Smooth muscle cell of bladder (primary cell): ENCODE measurements around the gene CLDN25. TPM values are rescaled to one million over a fixed set of nuclear protein-coding genes. Genes with fewer than 3 reads are reported as not detected.

Experiments used
- total RNA-seq: library from RNA; depleted of rRNA; stranded (reverse); fragments of >200 nt; gene quantifications from 2 replicates; pipeline ENCODE4 v1.2.3, GENCODE V29; 2014

The CLDN25 gene
- not detected in 2 replicates for total RNA-seq

GRCh38 chr11:113779496-113779895, at the start of gene CLDN25:
Gene CLDN25, plus strand, starts transcription at chr11:113779796. Its CDS starts 0 bp downstream, at chr11:113779796.

GRCh38 chr11:113773416-113774173, 6.0 kb upstream of the CLDN25 start, which contains the start of gene ZW10:
Gene ZW10, minus strand, starts transcription at chr11:113773692. Its CDS starts 26 bp downstream, at chr11:113773666.

Other genes starting within 250 kb of the CLDN25 start
- gene TMPRSS5, start 73.5 kb upstream of the CLDN25 start, total RNA-seq = 0.14 and 0.18 TPM in 2 replicates
- 15.5 and 16.9 TPM in 2 replicates for gene ZW10, start 6.1 kb upstream of the CLDN25 start, total RNA-seq
- gene USP28, start 95.8 kb downstream of the CLDN25 start, total RNA-seq = 25.9 and 29.5 TPM in 2 replicates
- gene HTR3B, start 125.0 kb downstream of the CLDN25 start, total RNA-seq = not detected in 2 replicates
- gene HTR3A, start 195.3 kb downstream of the CLDN25 start, total RNA-seq = not detected in 2 replicates